Neuronal stem cell (in vitro differentiated cells): Measurements from ENCODE around the gene JAKMIP2.

Experiments used
- DNase-seq: peaks from one replicate; pipeline ENCODE4 v3.0.0-alpha.2; 2013; ENCODE audit warnings: low spot score
- H2AFZ ChIP-seq: one replicate; pipeline ENCODE4 v1.6.1; 2013; ENCODE audit warnings: mild to moderate bottlenecking, low read length, inconsistent platforms
- H2AK5ac ChIP-seq: 2 replicates; pipeline ENCODE4 v1.6.1; 2013; ENCODE audit warnings: low read depth, mild to moderate bottlenecking, inconsistent platforms, low read length, moderate library complexity, mixed read lengths
- H2BK120ac ChIP-seq: 2 replicates; pipeline ENCODE4 v1.6.1; 2013; ENCODE audit warnings: low read depth, mild to moderate bottlenecking, inconsistent platforms, low read length, moderate library complexity, mixed read lengths
- H2BK12ac ChIP-seq: one replicate; pipeline ENCODE4 v1.6.1; 2013; ENCODE audit warnings: low read length, inconsistent platforms
- H2BK15ac ChIP-seq: 2 replicates; pipeline ENCODE4 v1.6.1; 2013; ENCODE audit warnings: mild to moderate bottlenecking, low read length, inconsistent platforms, mixed read lengths
- H2BK5ac ChIP-seq: one replicate; pipeline ENCODE4 v1.6.1; 2013; ENCODE audit warnings: inconsistent platforms, mild to moderate bottlenecking, low read length, moderate library complexity
- H3K14ac ChIP-seq: one replicate; pipeline ENCODE4 v1.6.1; 2013; ENCODE audit warnings: low read length, inconsistent platforms
- H3K18ac ChIP-seq: 2 replicates; pipeline ENCODE4 v1.6.1; 2013; ENCODE audit warnings: low read length, inconsistent platforms
- H3K23ac ChIP-seq: 2 replicates; pipeline ENCODE4 v1.6.1; 2013; ENCODE audit warnings: low read depth, mild to moderate bottlenecking, mixed read lengths, low read length, inconsistent platforms; ENCODE audit not compliant: poor library complexity
- H3K27ac ChIP-seq: replicated peaks from 3 replicates; pipeline ENCODE4 v1.5.1; 2013; ENCODE audit warnings: low read length, inconsistent platforms
- H3K27me3 ChIP-seq, 3 experiments: 2 replicates each; pipeline ENCODE4 v1.6.1; 2013; ENCODE audit warnings: low read length in 3 of 3, mild to moderate bottlenecking in 2 of 3, inconsistent platforms in 1 of 3, low read depth in 1 of 3, mixed read lengths in 1 of 3, moderate library complexity in 1 of 3; ENCODE audit not compliant: control insufficient read depth in 3 of 3, insufficient read depth in 3 of 3
- H3K36me3 ChIP-seq, 2 donors: replicated peaks in 1 of 2; 2 replicates each; pipeline ENCODE4 v1.6.1; 2013; ENCODE audit warnings: low read length in 2 of 2; ENCODE audit not compliant: control insufficient read depth in 2 of 2, insufficient read depth in 2 of 2
- H3K4ac ChIP-seq: 2 replicates; pipeline ENCODE4 v1.6.1; 2013; ENCODE audit warnings: inconsistent platforms, mild to moderate bottlenecking, low read length, moderate library complexity
- H3K4me1 ChIP-seq, 2 donors: 1 replicate in 1 of 2; 2 replicates in 1 of 2; pipeline ENCODE4 v1.6.1; 2013; ENCODE audit warnings: low read length in 2 of 2, low read depth in 1 of 2; ENCODE audit not compliant: control insufficient read depth in 2 of 2, insufficient read depth in 1 of 2
- H3K4me2 ChIP-seq: one replicate; pipeline ENCODE4 v1.6.1; 2013; ENCODE audit warnings: mild to moderate bottlenecking, low read length, inconsistent platforms; ENCODE audit not compliant: insufficient read depth, poor library complexity, severe bottlenecking
- H3K4me3 ChIP-seq, 2 donors: 2 replicates each; pipeline ENCODE4 v1.5.1; 2013; ENCODE audit warnings: low read length in 2 of 2, mild to moderate bottlenecking in 2 of 2, inconsistent platforms in 1 of 2, moderate library complexity in 1 of 2
- H3K79me1 ChIP-seq: one replicate; pipeline ENCODE4 v1.6.1; 2013; ENCODE audit warnings: low read depth, mild to moderate bottlenecking, inconsistent platforms, low read length, moderate library complexity
- H3K9ac ChIP-seq: one replicate; pipeline ENCODE4 v1.6.1; 2013; ENCODE audit warnings: mild to moderate bottlenecking, low read depth, low read length, inconsistent platforms; ENCODE audit not compliant: poor library complexity
- H3K9me3 ChIP-seq, 2 donors: replicated peaks in 1 of 2; 2 replicates each; pipeline versions ENCODE3 to v1.6.1; 2013; ENCODE audit warnings: low read length in 2 of 2, mild to moderate bottlenecking in 2 of 2, inconsistent platforms in 1 of 2, low read depth in 1 of 2, mixed read lengths in 1 of 2, moderate library complexity in 1 of 2; ENCODE audit not compliant: control insufficient read depth in 2 of 2, insufficient read depth in 1 of 2
- H4K8ac ChIP-seq: one replicate; pipeline ENCODE4 v1.6.1; 2013; ENCODE audit warnings: low read depth, mild to moderate bottlenecking, inconsistent platforms, low read length, moderate library complexity
- H4K91ac ChIP-seq: one replicate; pipeline ENCODE4 v1.6.1; 2013; ENCODE audit warnings: low read length, low read depth, mild to moderate bottlenecking, inconsistent platforms; ENCODE audit not compliant: poor library complexity
- WGBS, 2 donors: extraction: QIAGEN DNeasy Blood & Tissue Kit; methylation state at CpG; one replicate each; pipeline ENCODE4 v1.1.7; 2013; ENCODE audit warnings: missing lambda C conversion rate in 2 of 2, mixed read lengths in 1 of 2; ENCODE audit not compliant: insufficient read length in 2 of 2, insufficient replicate concordance in 1 of 2; ENCODE audit errors: extremely low coverage in 2 of 2; 5-methylcytosine and 5-hydroxymethylcytosine counted together

The JAKMIP2 gene

GRCh38 chr5:147773139-147773538, 9.4 kb downstream of the JAKMIP2 start:
- Histone ChIP-seq H3K14ac (no peak overlapping the region), H3K4ac (no peak overlapping the region), H3K4me3 (no peak overlapping the region), H3K4me1 (no peaks in the 10 kb centered on the region), H3K23ac (no peak overlapping the region), H4K91ac (no peak overlapping the region), H2AFZ (no peak overlapping the region), H3K27me3 (no peaks in the 10 kb centered on the region), H2BK120ac (no peak overlapping the region), H2BK12ac (no peak overlapping the region), H2BK5ac (no peak overlapping the region), H3K9ac (no peak overlapping the region), H3K36me3 (no peaks in the 10 kb centered on the region), H3K27ac (no peak overlapping the region), H4K8ac (no peak overlapping the region), H3K4me2 (no peak overlapping the region), H3K9me3 (peaks cover 0 to 5% of the 10 kb centered on the region in 2 donors), H2BK15ac (no peak overlapping the region), H3K79me1 (no peaks in the 10 kb centered on the region), H2AK5ac (no peak overlapping the region), H3K18ac (no peak overlapping the region)
- no CpG with 5 or more reads among the region's 6 CpGs for WGBS, 2 donors
- DNase-seq = no peak

- Histone ChIP-seq H4K91ac (no peak overlapping the region), H2BK12ac (no peak overlapping the region), H3K9me3 (no peaks in the 10 kb centered on the region), H3K4me2 (no peak overlapping the region), H3K36me3 (no peaks in the 10 kb centered on the region), H3K79me1 (no peaks in the 10 kb centered on the region), H3K4me3 (no peak overlapping the region), H3K9ac (no peak overlapping the region), H3K14ac (no peak overlapping the region), H4K8ac (no peak overlapping the region), H3K4ac (no peak overlapping the region), H2BK120ac (no peak overlapping the region), H3K18ac (no peak overlapping the region), H2AFZ (no peak overlapping the region), H3K27ac (no peak overlapping the region), H3K4me1 (peaks cover 2 to 16% of the 10 kb centered on the region in 2 donors), H3K27me3 (no peaks in the 10 kb centered on the region), H2BK15ac (no peak overlapping the region), H2BK5ac (no peak overlapping the region), H2AK5ac (no peak overlapping the region), H3K23ac (no peak overlapping the region)
- DNase-seq = no peak
- WGBS, 2 donors = no CpG with 5 or more reads among the region's 4 CpGs
Measured at GRCh38 chr5:147767048-147767447, 15.5 kb downstream of the JAKMIP2 start.

- Histone ChIP-seq H4K8ac (no peak overlapping the region), H3K79me1 (no peaks in the 10 kb centered on the region), H3K36me3 (no peaks in the 10 kb centered on the region), H3K27ac (no peak overlapping the region), H2AK5ac (no peak overlapping the region), H3K4me2 (no peak overlapping the region), H2BK120ac (no peak overlapping the region), H2BK15ac (no peak overlapping the region), H3K14ac (no peak overlapping the region), H4K91ac (no peak overlapping the region), H3K4me3 (no peak overlapping the region), H3K18ac (no peak overlapping the region), H3K27me3 (no peaks in the 10 kb centered on the region), H3K4me1 (peaks cover 2 to 16% of the 10 kb centered on the region in 2 donors), H3K9me3 (no peaks in the 10 kb centered on the region), H2AFZ (no peak overlapping the region), H2BK5ac (no peak overlapping the region), H3K23ac (no peak overlapping the region), H2BK12ac (no peak overlapping the region), H3K9ac (no peak overlapping the region), H3K4ac (no peak overlapping the region)
- no CpG with 5 or more reads among the region's 4 CpGs for WGBS, 2 donors
- DNase-seq = no peak
Measured at GRCh38 chr5:147763791-147764525, 18.6 kb downstream of the JAKMIP2 start.

- Histone ChIP-seq H3K4me2 (no peak overlapping the region), H3K79me1 (no peaks in the 10 kb centered on the region), H3K14ac (no peak overlapping the region), H3K4ac (no peak overlapping the region), H3K27me3 (no peaks in the 10 kb centered on the region), H2BK5ac (no peak overlapping the region), H3K23ac (no peak overlapping the region), H2AFZ (no peak overlapping the region), H4K91ac (no peak overlapping the region), H2BK15ac (no peak overlapping the region), H2BK120ac (no peak overlapping the region), H3K18ac (no peak overlapping the region), H3K4me3 (no peak overlapping the region), H3K9ac (no peak overlapping the region), H2BK12ac (no peak overlapping the region), H4K8ac (no peak overlapping the region), H3K4me1 (peaks cover 2 to 16% of the 10 kb centered on the region in 2 donors), H3K36me3 (no peaks in the 10 kb centered on the region), H2AK5ac (no peak overlapping the region), H3K27ac (no peak overlapping the region), H3K9me3 (no peaks in the 10 kb centered on the region)
- DNase-seq = no peak
- WGBS, 2 donors = no CpG with 5 or more reads among the region's 2 CpGs
Measured at GRCh38 chr5:147760086-147760875, 22.2 kb downstream of the JAKMIP2 start.
